Measurements from ENCODE around the gene SCYL1. TPM values are rescaled to one million over a fixed set of nuclear protein-coding genes. Genes with fewer than 3 reads are reported as not detected.
"Not testable (repeated sequence)": the region's sequence is repeated elsewhere in the genome, so short reads cannot be mapped to it uniquely, and the experiment has no call there.

The SCYL1 gene
- total and polyA plus RNA-seq, 9 donors = 42.9 to 62.9 (median 50.8) TPM

DNA sequence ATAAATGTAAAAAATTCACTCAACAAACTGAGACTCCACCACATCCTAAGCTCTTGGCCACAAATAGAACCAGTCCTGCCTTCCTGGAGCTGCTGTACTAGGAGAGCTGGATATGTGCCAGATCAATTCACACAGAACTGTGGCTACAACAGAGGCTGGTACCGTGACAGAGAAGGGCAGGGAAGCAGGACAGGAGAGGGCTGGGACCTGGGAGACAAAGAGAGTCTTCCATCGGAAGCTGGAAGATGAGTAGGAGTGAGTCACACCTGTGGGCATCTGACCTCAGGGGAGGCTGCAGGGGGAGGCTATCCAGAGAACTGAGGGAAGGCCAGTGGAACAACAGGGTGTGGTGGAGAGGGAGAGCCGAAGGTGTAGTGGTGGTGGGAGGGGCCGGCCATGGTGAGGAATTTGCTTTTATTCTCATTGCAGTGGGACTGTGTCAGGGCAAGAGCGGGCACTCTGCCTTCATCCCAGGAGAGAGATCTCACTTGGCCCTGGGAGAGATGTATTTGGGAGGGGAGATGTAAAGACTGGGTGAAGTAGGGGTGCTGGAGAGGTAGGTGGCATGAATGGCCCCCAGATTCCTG lies 35.2 kb downstream of the SCYL1 start:
- Histone ChIP-seq H3K27ac (ENCODE audit: low read length) (peak overlapping the region; percentile 99), H3K4me1 (ENCODE audit: control insufficient read depth, insufficient read depth, low read length) (peaks cover 62% of the 10 kb centered on the region), H3K4me3 (ENCODE audit: low read length) (no peak overlapping the region), H3K9me3 (replicated peaks; ENCODE audit: control insufficient read depth, low read depth, low read length) (no peaks in the 10 kb centered on the region), H3K27me3 (ENCODE audit: control insufficient read depth, insufficient read depth, low read length) (no peaks in the 10 kb centered on the region), H3K36me3 (ENCODE audit: control insufficient read depth, insufficient read depth, low read length) (peaks cover 2% of the 10 kb centered on the region)
- WGBS (ENCODE audit: insufficient coverage) = 30% methylated on average over 5 of the region's 5 CpGs
- peak; percentile 70 for DNase-seq

DNA sequence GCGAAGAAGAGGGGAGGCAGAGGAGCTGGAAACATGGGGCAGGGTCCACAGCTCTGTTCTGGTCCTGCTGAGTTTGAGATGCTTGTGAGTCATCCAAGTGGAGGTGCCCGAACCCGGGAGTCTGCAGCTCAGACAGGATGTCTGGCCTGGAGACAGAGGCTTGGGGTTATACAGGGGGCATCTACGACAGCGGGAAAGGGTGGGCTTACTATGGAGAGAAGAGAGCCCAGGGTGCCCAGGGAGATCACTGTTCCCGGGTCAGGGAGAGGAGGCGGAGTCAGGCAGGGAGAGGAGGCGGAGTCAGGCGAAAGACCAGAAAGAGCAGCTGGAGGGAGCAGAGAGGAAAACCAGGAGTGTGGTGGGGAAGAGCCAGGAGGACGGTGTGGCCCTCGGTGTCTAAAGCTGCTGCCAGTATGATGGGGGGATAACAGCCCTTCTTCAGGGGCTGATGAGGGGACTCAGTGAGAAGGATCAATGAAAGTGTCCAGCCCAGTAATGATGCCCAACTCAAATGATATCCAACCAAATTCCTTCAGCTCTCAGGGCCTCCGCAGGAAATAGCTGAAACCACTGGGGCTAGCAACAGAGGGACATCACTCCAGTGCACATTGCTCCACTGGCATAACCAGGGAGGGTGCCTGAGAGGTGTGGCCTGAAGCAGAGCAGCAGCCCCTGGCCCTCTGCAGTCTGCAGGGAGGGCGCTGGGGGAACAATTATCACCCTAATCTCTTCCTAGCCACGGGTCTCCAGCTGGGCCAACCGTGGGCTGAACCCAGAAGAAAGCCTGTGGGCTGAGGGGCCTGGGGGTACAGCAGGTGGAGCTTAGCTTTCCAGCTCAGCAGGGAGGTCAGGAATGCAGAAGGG lies 35.9 kb downstream of the SCYL1 start:
- peak; percentile 79 for DNase-seq
- H3K27me3 ChIP-seq (ENCODE audit: control insufficient read depth, insufficient read depth, low read length) = no peaks in the 10 kb centered on the region
- WGBS (ENCODE audit: insufficient coverage) = 9% methylated on average over 11 of the region's 15 CpGs
- peaks cover 54% of the 10 kb centered on the region for H3K4me1 ChIP-seq (ENCODE audit: control insufficient read depth, insufficient read depth, low read length)
- peak overlapping the region; percentile 99 for H3K27ac ChIP-seq (ENCODE audit: low read length)
- no peaks in the 10 kb centered on the region for H3K36me3 ChIP-seq (ENCODE audit: control insufficient read depth, insufficient read depth, low read length)
- no peak overlapping the region for H3K4me3 ChIP-seq (ENCODE audit: low read length)
- H3K9me3 ChIP-seq (replicated peaks; ENCODE audit: control insufficient read depth, low read depth, low read length) = no peaks in the 10 kb centered on the region

DNA sequence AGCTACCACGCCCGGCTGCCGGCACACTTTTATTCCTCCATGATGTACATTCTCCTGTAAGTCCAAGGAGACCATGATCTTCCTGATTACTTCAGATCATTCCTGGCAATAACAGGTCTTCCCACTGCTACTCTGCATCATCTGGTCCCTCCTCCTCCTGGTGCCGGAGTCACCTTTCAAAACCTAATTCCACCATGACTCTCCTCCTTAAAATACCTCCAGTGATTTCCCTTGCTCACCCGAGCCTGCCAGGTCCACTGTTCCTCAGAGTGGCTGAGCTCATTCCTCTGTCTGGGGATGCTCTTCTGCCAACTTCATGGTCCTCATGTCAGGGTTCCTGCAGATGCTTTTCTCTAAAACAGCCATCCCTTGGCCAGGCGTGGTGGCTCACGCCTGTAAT lies 37.1 kb downstream of the SCYL1 start:
- no peak for DNase-seq
- Histone ChIP-seq H3K9me3 (replicated peaks; ENCODE audit: control insufficient read depth, low read depth, low read length) (no peaks in the 10 kb centered on the region), H3K4me1 (ENCODE audit: control insufficient read depth, insufficient read depth, low read length) (peaks cover 43% of the 10 kb centered on the region), H3K27ac (ENCODE audit: low read length) (no peak overlapping the region), H3K36me3 (ENCODE audit: control insufficient read depth, insufficient read depth, low read length) (peaks cover 3% of the 10 kb centered on the region), H3K27me3 (ENCODE audit: control insufficient read depth, insufficient read depth, low read length) (no peaks in the 10 kb centered on the region), H3K4me3 (ENCODE audit: low read length) (no peak overlapping the region)
- 77% methylated on average over 7 of the region's 7 CpGs for WGBS (ENCODE audit: insufficient coverage)

DNA sequence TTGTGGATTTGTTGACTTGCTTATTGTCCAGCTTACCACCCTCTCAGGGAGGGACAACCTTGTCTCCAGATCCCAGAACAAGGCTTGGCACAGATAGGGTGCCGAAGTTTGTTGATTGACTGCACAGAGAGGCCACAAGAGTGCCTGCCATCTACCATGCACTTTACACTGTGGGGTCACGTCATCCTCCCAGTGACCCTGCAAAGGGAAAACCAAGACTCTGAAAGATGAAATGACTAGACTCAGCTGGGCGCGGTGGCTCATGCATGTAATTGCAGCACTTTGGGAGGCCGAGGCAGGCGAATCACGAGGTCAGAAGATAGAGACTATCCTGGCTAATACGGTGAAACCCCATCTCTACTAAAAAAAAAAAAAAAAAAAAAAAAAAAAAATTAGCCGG lies 37.9 kb downstream of the SCYL1 start:
- H3K4me1 ChIP-seq (ENCODE audit: control insufficient read depth, insufficient read depth, low read length) = peaks cover 38% of the 10 kb centered on the region
- H3K9me3 ChIP-seq (replicated peaks; ENCODE audit: control insufficient read depth, low read depth, low read length) = no peaks in the 10 kb centered on the region
- 83% methylated on average over 2 of the region's 9 CpGs for WGBS (ENCODE audit: insufficient coverage)
- H3K27me3 ChIP-seq (ENCODE audit: control insufficient read depth, insufficient read depth, low read length) = no peaks in the 10 kb centered on the region
- no peak overlapping the region for H3K27ac ChIP-seq (ENCODE audit: low read length)
- DNase-seq = no peak
- H3K4me3 ChIP-seq (ENCODE audit: low read length) = no peak overlapping the region
- H3K36me3 ChIP-seq (ENCODE audit: control insufficient read depth, insufficient read depth, low read length) = peaks cover 5% of the 10 kb centered on the region

DNA sequence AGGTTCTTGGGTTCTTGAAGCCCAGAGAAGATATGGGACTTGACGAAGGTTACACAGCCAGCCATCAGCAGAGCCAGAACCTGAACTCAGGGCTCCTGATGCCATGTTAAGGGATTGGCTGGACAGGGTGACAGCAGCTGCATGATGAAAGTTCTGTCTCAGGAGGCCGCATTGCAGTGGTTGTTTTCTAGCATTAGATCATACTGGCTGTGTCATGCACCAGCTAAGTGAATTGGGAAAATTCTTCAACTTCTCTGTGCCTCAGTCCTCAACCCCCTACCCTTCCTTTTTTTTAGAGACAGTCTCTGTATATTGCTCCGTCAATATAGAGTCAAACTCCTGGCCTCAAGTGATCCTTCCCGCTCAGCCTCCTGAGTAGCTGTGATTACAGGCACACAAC lies 38.7 kb downstream of the SCYL1 start:
- no peaks in the 10 kb centered on the region for H3K27me3 ChIP-seq (ENCODE audit: control insufficient read depth, insufficient read depth, low read length)
- H3K9me3 ChIP-seq (replicated peaks; ENCODE audit: control insufficient read depth, low read depth, low read length) = no peaks in the 10 kb centered on the region
- H3K4me1 ChIP-seq (ENCODE audit: control insufficient read depth, insufficient read depth, low read length) = peaks cover 38% of the 10 kb centered on the region
- no peak for DNase-seq
- no peak overlapping the region for H3K27ac ChIP-seq (ENCODE audit: low read length)
- peaks cover 10% of the 10 kb centered on the region for H3K36me3 ChIP-seq (ENCODE audit: control insufficient read depth, insufficient read depth, low read length)
- WGBS (ENCODE audit: insufficient coverage) = 93% methylated on average over 3 of the region's 4 CpGs
- H3K4me3 ChIP-seq (ENCODE audit: low read length) = no peak overlapping the region

DNA sequence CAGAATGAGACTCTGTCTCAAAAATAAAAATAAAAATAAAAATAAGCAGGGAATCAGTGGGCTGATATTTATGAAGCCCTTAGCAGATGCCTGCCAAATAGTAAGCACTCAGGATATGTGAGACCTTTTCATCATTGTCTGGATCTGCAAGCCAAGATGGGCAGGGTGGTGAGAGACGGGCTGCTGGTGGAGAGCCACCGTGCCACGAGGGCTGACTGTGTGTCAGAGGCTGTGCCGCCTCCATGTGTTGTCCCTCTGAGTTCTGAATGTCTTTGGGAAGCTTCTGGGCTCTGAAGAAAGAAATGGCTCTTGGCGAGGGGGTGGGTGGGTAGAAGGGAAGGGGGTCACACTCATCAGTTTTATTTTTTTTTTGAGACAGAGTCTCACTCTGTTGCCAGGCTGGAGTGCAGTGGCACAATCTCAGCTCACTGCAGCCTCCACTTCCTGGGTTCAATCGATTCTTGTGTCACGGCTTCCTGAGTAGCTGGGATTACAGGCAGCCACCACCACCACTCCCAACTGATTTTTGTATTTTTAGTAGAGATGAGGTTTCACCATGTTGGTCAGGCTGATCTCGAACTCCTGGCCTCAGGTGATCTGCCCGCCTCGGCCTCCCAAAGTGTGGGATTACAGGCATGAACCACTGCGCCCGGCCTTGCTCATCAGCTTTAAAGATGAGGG lies 40.1 kb downstream of the SCYL1 start:
- not testable (repeated sequence) for DNase-seq; H3K4me3 ChIP-seq (ENCODE audit: low read length); H3K27me3 ChIP-seq (ENCODE audit: control insufficient read depth, insufficient read depth, low read length); H3K9me3 ChIP-seq (replicated peaks; ENCODE audit: control insufficient read depth, low read depth, low read length); H3K27ac ChIP-seq (ENCODE audit: low read length)
- 90% methylated on average over 4 of the region's 12 CpGs for WGBS (ENCODE audit: insufficient coverage)
- Histone ChIP-seq H3K36me3 (ENCODE audit: control insufficient read depth, insufficient read depth, low read length) (peaks cover 15% of the 10 kb centered on the region), H3K4me1 (ENCODE audit: control insufficient read depth, insufficient read depth, low read length) (peaks cover 33% of the 10 kb centered on the region)

DNA sequence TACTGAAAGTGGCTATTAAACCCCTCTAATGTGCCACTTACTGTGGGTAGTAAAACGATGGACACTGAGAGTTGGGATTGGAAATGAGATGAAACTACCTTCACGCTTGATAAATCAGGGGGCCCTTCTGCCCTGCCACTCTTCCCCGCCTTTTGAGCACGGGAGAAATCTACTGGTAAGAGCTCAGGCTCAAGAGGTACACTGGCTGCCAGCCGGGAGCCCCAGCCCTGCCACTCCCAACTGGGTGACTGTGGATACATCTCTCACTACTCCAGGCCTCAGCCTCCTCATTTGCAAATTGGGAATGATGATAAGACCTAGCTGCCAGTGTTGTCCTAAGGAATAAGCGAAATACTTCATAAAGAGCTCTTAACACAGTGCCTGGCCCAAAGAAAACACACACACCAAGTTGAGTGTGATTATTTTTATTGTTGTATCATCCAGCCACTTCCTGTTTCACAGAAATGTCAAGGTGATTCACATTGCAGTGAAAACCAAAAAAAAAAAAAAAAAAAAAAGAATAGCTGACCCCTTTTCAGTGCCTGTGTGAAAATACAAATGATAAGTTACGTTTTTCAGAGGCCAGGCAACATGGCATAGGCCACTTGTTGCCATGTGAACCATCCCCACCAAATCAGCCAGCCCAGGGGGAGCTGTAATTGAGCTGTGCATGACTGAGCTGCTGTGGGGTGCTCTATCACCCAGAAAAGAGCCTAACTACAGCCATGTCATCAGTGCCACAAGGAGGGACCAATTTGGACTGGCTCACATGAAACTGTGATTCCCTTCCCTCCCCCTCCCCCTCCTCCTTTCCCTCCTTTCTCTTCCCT lies 41.0 kb downstream of the SCYL1 start:
- H3K27me3 ChIP-seq (ENCODE audit: control insufficient read depth, insufficient read depth, low read length) = no peaks in the 10 kb centered on the region
- peaks cover 15% of the 10 kb centered on the region for H3K36me3 ChIP-seq (ENCODE audit: control insufficient read depth, insufficient read depth, low read length)
- H3K9me3 ChIP-seq (replicated peaks; ENCODE audit: control insufficient read depth, low read depth, low read length) = no peaks in the 10 kb centered on the region
- H3K4me1 ChIP-seq (ENCODE audit: control insufficient read depth, insufficient read depth, low read length) = peaks cover 28% of the 10 kb centered on the region
- WGBS (ENCODE audit: insufficient coverage) = 96% methylated on average over 3 of the region's 7 CpGs
- no peak for DNase-seq
- H3K4me3 ChIP-seq (ENCODE audit: low read length) = no peak overlapping the region
- H3K27ac ChIP-seq (ENCODE audit: low read length) = no peak overlapping the region

DNA sequence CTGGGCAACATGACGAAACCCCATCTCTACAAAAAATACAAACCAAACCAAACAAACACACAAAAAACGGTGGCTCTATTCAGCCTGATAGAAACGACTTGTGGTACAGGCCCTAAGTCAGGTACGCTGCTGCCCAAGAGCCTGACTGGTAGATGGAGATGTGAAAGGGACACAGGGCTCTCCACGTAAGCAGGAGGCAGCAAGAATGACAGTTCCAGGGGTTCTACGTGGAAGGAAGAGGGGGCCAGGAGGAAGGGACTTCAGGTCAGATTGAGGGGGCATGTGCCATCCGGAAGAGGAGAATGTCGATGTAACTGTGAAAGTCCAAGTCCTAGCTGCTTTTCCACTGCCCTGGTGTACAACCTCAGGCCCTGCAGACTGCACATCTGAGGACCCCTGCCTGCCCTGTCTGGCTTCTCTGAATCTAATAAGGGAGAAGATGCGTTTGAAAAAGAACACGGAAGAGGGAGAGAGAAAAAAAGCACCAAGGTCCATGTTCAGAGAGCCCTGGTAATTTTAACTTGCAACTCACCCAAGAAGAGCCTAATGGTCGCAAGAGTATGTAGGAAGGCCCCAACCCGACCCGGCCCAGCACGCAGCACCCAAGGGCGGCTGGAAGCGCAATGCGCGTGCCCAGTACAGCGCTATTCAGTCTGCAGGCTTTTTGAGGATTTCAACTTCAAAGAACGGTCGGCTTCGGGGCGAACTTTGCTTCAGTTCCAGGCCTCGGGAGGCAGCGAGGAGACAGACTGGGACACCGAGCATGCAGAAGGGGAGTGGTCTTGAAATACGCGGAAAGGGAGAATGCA lies 44.5 kb downstream of the SCYL1 start:
- no peaks in the 10 kb centered on the region for H3K27me3 ChIP-seq (ENCODE audit: control insufficient read depth, insufficient read depth, low read length)
- WGBS (ENCODE audit: insufficient coverage) = 6% methylated on average over 23 of the region's 28 CpGs
- peaks cover 41% of the 10 kb centered on the region for H3K4me1 ChIP-seq (ENCODE audit: control insufficient read depth, insufficient read depth, low read length)
- DNase-seq = no peak
- peak overlapping the region; percentile 99 for H3K4me3 ChIP-seq (ENCODE audit: low read length)
- H3K36me3 ChIP-seq (ENCODE audit: control insufficient read depth, insufficient read depth, low read length) = peaks cover 23% of the 10 kb centered on the region
- H3K9me3 ChIP-seq (replicated peaks; ENCODE audit: control insufficient read depth, low read depth, low read length) = no peaks in the 10 kb centered on the region
- peak overlapping the region; percentile 98 for H3K27ac ChIP-seq (ENCODE audit: low read length)
